HG02588 (cell line): ENCODE measurements around the gene MEIOB.

Source experiments
- ATAC-seq: cut with Tn5 transposase; IDR thresholded peaks from one replicate; pipeline ENCODE4 v1.9.1; 2021; ENCODE audit warnings: mild to moderate bottlenecking, moderate library complexity; ENCODE audit not compliant: unreplicated experiment

The MEIOB gene

DNA sequence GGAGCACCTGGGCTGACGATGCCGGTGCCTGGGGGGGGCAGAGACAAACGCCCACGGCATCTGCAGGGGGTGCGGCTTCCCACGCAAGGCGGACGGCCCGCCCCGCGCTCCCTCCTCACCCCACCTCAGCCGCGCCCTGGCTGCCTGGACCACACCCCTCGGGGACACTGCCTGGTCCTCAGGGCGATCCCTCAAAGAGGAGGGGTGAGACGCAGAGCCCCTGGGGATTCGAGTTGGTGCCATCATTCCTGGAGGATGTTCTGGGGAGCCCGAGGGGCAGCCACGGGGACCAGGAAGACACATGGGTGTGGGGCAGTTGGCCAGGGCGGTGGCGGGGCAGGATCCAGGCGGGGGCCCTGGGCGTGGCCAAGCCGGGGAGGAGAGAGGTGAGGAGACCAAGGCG is 82.3 kb downstream of the MEIOB start:
- no peak for ATAC-seq

DNA sequence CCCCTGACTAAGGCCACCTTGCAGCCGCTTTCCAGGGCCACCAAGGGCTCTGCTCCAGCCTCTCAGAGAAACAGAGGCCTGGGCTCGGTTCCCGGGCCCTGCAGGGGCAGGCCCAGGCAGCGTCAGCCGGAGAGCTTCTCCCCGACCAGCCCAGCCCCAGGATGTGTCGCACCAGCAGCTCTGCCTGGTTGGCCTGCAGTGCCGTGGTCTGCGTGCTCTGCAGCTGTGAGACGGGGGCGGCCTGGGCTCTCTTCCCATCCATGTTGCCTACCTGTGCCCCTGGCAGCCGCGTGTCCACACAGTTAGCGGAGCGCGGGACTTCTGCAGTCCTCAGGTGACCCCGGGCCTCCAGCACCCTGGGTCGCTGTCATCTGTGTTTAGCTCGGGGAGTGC is 83.3 kb downstream of the MEIOB start:
- ATAC-seq, result no peak

DNA sequence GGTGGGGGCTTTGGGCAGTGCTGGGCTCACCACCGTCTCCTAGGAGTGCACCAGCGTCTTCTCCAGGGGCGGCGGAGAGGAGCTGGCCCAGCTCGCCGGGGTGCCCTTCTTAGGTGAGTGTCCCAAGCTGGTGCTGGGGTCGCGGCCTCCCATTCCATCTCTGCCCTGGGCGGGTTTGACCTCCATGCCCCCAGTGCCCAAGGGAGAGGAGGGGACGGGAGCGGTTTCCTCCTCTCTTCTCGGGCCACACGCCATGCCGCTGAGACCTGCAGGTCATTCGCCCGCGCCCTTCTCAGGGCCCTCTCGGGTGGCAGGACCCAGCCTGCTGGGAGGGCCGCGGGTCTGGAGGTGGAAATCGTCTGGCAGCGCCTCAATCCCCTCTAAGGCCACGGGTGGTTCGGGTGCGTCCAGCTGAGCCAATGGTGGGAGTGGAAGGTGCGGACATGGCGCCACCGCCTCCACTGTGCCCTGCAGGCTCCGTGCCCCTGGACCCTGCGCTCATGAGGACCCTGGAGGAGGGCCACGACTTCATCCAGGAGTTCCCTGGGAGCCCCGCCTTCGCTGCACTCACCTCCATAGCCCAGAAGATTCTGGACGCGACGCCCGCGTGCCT is 83.8 kb downstream of the MEIOB start:
- no peak for ATAC-seq

DNA sequence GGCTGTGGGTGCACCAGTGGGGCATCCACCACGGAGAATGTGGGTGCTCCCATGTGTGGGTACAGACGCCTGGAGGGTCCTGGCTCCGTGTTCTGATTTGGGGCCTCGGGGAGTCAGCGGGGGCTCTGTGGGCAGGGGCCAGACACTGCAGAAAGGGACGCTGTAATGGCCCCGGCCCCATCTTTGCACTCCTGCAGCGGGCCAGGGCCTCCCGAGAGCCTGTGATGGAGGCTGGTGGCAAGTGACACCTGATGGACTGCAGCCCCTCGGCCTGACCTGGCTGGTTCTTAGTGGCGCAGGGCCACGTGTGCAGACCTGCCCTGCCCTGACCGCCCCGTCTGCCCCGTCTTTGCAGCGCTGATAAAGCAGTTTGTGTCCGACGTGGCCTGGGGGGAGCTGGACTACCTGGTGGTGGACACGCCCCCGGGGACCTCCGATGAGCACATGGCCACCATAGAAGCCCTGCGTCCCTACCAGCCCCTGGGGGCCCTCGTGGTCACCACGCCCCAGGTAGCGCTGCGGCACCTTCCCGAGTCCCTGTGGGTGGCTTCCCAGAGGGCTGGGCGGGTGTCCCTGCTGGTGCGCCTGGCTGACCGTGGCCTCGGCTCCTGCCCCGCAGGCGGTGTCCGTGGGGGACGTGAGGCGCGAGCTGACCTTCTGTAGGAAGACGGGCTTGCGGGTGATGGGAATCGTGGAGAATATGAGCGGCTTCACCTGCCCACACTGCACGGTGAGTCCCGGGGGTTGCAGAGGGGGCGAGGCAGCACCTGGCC is 84.5 kb downstream of the MEIOB start:
- ATAC-seq, result no peak

DNA sequence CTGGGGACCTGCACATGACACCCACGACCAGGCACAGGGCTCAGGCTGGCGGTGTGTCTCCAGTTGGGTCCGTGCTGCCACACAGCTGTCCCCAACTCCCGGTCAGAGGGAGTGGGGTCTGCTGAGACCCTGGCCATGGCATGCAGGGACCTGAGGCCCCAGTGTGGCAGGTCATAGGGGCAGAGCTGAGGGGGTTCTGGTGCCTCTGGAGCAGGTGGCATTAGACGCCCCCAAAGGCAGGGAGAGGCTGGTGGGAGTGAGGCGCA is 85.0 kb downstream of the MEIOB start:
- ATAC-seq, result no peak

DNA sequence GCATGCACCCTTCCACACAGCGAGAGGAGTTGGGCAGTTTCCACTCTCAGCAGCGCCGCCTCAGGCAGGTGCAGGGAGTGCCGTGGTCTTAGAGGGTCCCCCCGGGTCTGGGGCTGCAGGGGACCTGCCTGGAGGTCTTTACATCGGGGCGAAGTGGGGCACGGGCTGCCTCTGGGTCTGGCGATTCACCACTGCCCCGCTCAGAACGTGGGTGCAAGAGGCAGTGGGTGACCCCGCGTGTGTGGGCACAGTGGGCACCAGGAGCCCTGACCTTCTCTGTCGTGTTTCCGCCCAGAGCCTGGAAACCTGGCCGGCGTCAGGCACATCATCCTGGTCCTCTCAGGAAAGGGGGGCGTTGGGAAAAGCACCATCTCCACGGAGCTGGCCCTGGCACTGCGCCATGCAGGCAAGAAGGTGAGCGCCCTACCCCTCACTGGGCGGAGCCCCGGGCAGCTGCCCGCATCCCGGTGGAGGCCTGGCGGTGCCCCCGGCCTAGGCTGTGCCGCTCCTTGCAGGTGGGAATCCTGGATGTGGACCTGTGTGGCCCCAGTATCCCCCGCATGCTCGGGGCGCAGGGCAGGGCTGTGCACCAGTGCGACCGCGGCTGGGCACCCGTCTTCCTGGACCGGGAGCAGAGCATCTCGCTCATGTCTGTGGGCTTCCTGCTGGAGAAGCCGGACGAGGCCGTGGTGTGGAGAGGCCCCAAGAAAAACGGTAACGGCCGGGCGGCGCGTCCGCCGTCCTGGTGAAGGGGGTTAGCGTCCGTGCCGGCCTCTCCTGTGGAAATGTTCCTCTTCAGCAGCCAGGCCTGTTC is 85.5 kb downstream of the MEIOB start:
- no peak for ATAC-seq

DNA sequence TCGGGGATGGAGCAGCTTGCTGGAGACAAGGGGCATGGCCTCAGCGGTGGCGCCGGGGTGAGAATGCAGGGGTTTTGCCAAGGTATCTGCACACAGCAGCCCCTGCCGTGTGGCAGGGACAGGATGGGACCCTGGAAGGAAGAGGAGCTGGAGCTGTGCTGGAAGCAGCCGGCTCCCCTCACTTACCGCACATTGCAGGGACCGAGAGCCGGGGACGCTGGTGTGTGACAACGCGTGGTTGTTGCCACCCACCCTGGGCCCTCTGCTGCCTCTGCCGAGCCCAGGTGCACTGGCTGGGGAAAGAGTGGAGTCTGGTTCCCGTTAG is 86.2 kb downstream of the MEIOB start:
- ATAC-seq, result no peak

DNA sequence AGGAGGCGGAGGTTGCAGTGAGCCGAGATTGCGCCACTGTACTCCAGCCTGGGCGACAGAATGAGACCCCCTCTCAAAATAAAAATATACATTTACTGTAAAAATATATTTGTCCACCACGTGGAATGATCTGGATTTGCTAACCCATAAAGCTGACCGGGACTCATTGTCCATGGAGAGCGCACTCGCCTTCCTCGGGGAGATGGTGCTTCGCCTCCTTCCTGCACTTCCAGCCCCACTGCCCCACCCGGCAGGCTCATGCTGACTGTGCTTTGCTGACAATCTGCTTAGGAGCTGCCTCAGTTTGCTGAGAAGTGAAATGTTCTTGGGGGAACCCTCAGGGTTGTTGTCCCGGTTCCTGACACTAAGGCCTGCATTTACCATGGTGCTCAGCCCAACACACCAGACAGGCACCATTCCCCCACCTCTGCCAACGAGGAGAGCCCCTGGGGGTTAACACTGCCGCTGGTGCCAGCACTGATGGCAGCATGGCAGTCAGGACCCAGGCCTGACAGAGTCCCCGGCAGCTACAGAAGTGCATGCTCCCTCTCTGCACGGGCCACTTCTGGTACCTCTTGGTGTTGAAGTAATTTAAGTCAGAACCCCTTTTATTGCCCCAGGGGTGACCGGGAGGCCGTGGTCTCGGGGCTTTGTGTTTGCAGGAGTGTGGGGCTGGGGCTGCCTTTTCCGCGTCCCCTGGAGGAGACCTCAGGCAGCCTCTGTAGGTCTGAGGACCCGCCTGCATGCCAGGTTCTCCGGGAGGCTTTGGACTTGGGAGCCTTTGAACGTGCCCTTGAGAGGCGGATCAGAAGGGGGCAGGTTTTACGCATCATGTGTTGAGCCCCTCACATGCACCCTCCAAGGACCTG is 86.8 kb downstream of the MEIOB start:
- ATAC-seq, result no peak
